Stimulated activated CD8-positive, alpha-beta memory T cell treated with anti-CD3 and anti-CD28 coated beads, Interleukin-2, amount 100 ng/mL, for 48 hours (primary cell): ENCODE data around the gene AXIN1.

Experiments used
- DNase-seq, 2 donors: peaks; one replicate each; pipeline ENCODE4 v3.0.0-alpha.2; 2020; ENCODE audit warnings: low read depth in 2 of 2

AXIN1 gene

GRCh38 chr16:247027-247426, 105.5 kb downstream of the AXIN1 start:
- no peak for DNase-seq

- no peak for DNase-seq
These were observed 107.4 kb downstream of the AXIN1 start for GRCh38 chr16:245105-245504.

- no peak for DNase-seq
These were observed 109.2 kb downstream of the AXIN1 start for GRCh38 chr16:243348-243747.

GRCh38 chr16:242281-242680, 110.2 kb downstream of the AXIN1 start:
- DNase-seq: no peak

GRCh38 chr16:240559-240958, 112.0 kb downstream of the AXIN1 start:
- DNase-seq: no peak

GRCh38 chr16:239948-240277, 112.6 kb downstream of the AXIN1 start:
- DNase-seq: no peak
